Stimulated activated effector memory CD8-positive, alpha-beta T cell treated with anti-CD3 and anti-CD28 coated beads, Interleukin-12 subunit alpha, Interleukin-12 subunit beta, amount 100 ng/mL, for 72 hours (primary cell): Measurements from ENCODE around the gene SAMD4B.
"Not testable (repeated sequence)": the region's sequence is repeated elsewhere in the genome, so short reads cannot be mapped to it uniquely, and the experiment has no call there.

Experiments used
- ATAC-seq: fragments of 150-1000 bp; cut with Tn5 transposase; 2 replicates; pipeline ENCODE4 v1.10.0; 2021
- DNase-seq, 2 donors: peaks; one replicate each; pipeline ENCODE4 v3.0.0; 2021 to 2022; ENCODE audit warnings: low spot score in 2 of 2
- H3K27ac Mint-ChIP-seq: one replicate; pipeline ENCODE4 v1.8.0; 2022; ENCODE audit warnings: mild to moderate bottlenecking, mixed read lengths
- H3K36me3 Mint-ChIP-seq: one replicate; pipeline ENCODE4 v1.8.0; 2022; ENCODE audit warnings: mild to moderate bottlenecking, mixed read lengths
- H3K4me1 Mint-ChIP-seq: one replicate; pipeline ENCODE4 v1.8.0; 2022; ENCODE audit warnings: mixed read lengths
- H3K4me3 Mint-ChIP-seq: one replicate; pipeline ENCODE4 v1.8.0; 2022; ENCODE audit warnings: mild to moderate bottlenecking, mixed read lengths
- H3K9me3 Mint-ChIP-seq: one replicate; pipeline ENCODE4 v1.8.0; 2022; ENCODE audit warnings: mixed read lengths

Gene SAMD4B

DNA sequence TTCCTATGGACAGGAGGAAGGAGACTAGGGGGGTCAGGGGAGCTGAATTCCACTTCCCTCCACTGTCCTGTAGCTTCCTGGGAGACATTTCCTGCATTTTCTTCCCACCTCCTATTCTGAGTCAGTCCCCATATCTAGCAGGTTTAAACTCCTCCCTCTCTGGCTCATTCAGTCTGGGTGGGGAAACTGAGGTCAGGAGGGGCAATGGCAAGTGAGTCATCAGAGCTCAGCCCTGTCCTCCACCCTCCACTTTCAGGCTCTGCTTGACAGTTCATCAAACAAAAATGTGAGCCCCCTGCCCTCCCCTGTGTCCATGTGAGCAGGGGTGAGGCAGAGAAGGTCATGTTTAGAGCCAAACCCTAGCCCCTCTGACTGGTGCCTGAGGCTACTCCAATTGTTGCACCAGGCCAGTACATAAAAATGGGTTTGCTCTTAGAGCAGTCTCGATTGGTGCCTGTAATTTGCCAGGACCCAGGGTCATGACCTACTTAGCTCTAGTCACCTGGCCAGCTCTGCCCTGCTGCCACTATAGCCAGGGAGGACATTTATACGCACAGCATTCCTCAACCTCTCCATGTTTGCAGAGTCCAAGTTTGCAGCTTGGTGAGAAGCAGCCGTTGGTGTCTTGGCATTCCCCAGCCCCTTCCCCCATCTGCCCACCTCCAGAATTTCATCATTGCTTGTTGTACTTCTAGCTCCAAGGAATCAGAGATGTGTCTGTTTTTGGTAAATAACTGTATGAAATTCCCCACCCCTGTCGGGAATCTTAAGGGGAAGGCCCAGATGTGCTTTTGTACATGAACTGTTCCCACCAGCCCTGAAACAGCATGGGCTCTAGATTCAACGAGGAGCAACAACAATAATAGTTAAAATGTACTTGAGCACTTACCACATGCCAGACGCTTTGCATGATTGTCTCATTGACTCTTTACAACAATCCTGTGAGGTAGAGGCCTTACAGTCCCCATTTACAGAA, 20.7 kb downstream of the SAMD4B start:
- Mint-ChIP-seq H3K36me3 (peaks cover 79% of the 10 kb centered on the region), H3K9me3 (no peaks in the 10 kb centered on the region), H3K4me1 (peaks cover 9% of the 10 kb centered on the region), H3K4me3 (no peak overlapping the region), H3K27ac (peak overlapping the region; percentile 18)
- ATAC-seq (no peak), DNase-seq (no peak)

DNA sequence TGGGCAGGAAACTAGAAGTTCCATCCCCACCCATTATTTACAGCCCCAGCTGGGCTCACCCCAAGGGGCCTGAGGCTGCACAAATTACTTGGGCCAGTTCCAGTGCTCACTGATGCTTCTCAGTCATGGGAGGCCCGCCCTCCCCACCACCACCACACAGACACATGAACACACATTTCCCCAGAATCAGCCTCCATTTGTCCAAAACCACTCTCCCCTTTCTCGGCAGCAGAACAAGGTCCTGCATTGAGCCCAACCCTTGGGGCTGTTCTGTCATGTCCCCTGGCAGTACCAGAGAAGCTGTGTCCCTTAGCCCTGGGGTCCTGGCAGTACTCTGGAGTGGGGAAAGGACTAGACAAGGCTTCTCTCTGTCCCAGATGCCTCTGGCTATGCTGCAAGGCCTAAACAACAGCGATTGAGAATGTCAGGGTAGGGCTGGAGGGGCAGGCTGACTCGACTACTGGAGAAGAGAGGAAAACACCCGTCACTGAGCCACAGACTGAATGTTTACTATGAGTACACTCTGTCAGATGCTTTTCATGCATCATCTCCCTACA, 21.8 kb downstream of the SAMD4B start:
- Mint-ChIP-seq H3K27ac (peak overlapping the region; percentile 18), H3K9me3 (no peaks in the 10 kb centered on the region), H3K36me3 (peaks cover 73% of the 10 kb centered on the region), H3K4me1 (peaks cover 9% of the 10 kb centered on the region), H3K4me3 (no peak overlapping the region)
- DNase-seq (no peak), ATAC-seq (peak; percentile 43)

DNA sequence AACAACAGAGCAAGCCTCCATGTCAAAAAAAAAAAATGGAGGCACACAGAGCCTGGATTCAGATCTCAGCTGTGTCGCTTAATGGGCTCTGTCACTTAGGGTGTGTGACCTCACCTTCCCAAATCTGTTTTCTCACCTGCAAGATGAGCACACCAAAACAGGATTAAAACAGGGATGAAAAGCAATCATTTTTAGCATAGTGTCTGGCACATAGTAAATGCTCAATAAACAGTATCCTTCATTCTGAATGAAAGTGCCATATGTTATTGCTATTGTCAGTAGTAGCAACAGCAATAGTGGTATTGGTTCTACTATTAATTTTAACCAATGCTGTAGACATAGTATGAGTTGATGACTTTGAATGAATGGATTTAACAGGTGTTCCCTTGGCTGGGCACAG, 23.3 kb downstream of the SAMD4B start:
- Mint-ChIP-seq H3K36me3 (peaks cover 73% of the 10 kb centered on the region), H3K4me3 (no peak overlapping the region), H3K9me3 (no peaks in the 10 kb centered on the region), H3K27ac (no peak overlapping the region), H3K4me1 (peaks cover 9% of the 10 kb centered on the region)
- DNase-seq (no peak), ATAC-seq (no peak)

DNA sequence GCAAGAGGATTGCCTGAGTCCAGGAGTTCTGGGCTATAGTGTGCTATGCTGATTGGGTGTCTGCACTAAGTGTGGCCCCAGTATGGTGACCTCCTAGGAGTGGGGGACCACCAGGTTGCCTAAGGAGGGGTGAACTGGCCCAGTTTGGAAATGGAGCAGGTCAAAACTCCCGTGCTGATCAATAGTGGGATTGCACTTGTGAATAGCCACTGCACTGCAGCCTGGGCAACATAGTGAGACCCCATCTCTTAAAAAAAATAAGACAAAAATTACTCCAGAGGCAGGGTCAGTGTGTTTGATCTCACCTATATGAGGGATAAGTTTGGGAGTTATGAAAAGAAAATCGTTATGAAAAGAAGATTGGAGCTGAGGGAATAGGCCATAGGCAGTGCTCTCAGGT, 27.0 kb downstream of the SAMD4B start:
- H3K9me3 Mint-ChIP-seq: no peaks in the 10 kb centered on the region
- no peak overlapping the region for H3K27ac Mint-ChIP-seq
- peaks cover 6% of the 10 kb centered on the region for H3K4me1 Mint-ChIP-seq
- peaks cover 50% of the 10 kb centered on the region for H3K36me3 Mint-ChIP-seq
- DNase-seq (no peak), ATAC-seq (no peak)
- H3K4me3 Mint-ChIP-seq: no peak overlapping the region

DNA sequence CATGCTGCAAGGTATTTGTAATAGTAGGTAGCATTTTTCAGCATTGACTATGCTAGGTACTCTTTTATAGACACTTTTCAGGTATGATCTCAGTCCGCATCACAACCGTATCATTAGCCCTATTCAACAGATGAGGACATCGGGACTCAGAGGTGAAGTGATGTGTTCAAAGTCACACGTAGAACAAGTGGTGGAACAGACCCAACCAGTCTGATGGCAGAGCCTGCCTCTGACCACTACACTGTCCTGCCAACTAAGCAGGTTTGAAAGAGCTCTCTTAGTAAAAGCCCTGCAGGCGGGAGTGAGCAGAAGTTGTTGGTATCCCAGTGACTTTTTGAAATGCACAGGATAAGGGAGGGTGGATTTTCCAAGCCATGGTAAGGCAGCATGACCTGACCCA, 28.5 kb downstream of the SAMD4B start:
- peak overlapping the region; percentile 45 for H3K27ac Mint-ChIP-seq
- no peak for DNase-seq
- H3K36me3 Mint-ChIP-seq: peaks cover 52% of the 10 kb centered on the region
- no peak for ATAC-seq
- peaks cover 6% of the 10 kb centered on the region for H3K4me1 Mint-ChIP-seq
- no peaks in the 10 kb centered on the region for H3K9me3 Mint-ChIP-seq
- no peak overlapping the region for H3K4me3 Mint-ChIP-seq

DNA sequence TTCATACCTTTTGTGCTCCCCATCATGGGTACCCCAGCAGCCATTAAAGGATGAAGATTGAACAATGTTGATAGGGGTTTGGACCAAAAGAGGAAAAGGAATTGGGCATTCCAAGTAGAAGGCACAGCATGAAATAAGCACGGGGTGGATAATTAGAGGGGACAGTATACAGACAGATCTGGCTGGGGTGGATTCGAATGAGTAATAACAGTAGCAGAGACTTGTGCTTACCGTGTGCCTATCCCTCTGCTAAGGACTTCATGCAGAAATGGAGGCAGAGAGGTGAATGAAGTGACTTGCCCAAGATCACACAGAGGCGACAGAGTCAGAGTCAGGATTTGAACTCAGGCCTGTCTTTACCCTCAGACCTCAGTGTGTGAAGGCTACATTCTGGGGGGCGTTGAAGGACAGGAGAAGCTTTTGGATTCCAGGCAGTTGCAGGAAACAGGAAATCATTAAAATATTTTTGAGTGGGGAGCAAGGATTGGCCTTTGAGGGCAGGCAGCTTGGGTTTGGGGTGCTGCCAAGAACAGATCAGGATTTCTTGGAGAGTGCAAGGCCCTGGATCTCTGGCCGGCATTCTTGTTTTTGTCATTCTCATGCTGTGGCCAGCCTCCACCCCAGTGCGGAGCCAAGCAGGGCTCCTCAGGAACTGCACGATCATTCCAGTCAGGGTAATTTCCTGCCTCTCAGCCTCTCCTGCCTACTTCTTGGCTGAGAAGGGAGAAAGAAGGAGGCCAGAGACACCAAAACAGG, 30.0 kb downstream of the SAMD4B start:
- H3K4me1 Mint-ChIP-seq: peaks cover 6% of the 10 kb centered on the region
- no peak for ATAC-seq
- DNase-seq: no peak
- H3K27ac Mint-ChIP-seq: peak overlapping the region; percentile 3
- H3K36me3 Mint-ChIP-seq: peaks cover 57% of the 10 kb centered on the region
- H3K9me3 Mint-ChIP-seq: no peaks in the 10 kb centered on the region
- H3K4me3 Mint-ChIP-seq: no peak overlapping the region

DNA sequence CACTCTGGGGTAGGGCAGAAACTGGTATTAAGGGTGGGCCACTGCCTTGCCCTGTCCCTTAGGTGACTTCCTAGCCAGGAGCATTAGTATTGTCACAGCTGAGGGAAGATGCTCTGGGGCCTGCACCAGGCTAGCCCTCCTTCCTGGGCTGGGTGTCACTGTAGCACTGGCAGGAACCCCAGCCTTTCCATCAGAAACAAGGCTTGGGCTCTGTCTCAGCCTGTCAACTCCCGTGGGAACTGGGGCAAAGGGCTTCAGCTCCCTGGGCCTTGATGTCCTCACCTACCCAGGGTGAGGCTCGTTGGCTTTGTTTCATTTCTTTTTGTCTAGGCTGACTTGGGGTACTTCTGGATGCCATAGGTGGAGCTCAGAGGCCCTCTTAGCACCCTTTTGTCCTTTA, 30.7 kb downstream of the SAMD4B start:
- H3K9me3 Mint-ChIP-seq: no peaks in the 10 kb centered on the region
- H3K27ac Mint-ChIP-seq: peak overlapping the region; percentile 0
- ATAC-seq: no peak
- DNase-seq: no peak
- peaks cover 65% of the 10 kb centered on the region for H3K36me3 Mint-ChIP-seq
- H3K4me1 Mint-ChIP-seq: peaks cover 6% of the 10 kb centered on the region
- no peak overlapping the region for H3K4me3 Mint-ChIP-seq

DNA sequence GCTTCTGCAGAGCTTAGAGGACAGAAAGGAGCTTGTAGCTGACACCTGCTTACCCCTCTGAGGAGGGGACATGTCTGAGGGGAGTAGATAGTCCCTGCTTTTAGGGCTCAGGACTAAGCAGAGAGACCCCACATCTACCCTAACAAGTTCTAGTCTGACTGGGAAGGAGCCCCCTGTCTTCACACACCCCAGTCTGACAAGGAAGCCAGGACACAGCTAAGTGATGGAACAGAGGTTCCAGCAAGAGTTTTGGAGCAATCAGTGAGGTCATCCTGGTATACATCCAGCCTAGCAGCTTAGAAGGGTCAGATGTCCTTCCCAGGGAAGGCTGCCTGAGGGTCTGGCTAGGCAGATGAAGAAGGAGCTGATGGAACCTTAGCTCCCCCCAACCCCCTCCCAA, 33.7 kb downstream of the SAMD4B start:
- H3K4me3 Mint-ChIP-seq: no peak overlapping the region
- no peak for ATAC-seq
- no peaks in the 10 kb centered on the region for H3K9me3 Mint-ChIP-seq
- H3K36me3 Mint-ChIP-seq: peaks cover 70% of the 10 kb centered on the region
- no peak for DNase-seq
- H3K27ac Mint-ChIP-seq: no peak overlapping the region
- peaks cover 7% of the 10 kb centered on the region for H3K4me1 Mint-ChIP-seq

DNA sequence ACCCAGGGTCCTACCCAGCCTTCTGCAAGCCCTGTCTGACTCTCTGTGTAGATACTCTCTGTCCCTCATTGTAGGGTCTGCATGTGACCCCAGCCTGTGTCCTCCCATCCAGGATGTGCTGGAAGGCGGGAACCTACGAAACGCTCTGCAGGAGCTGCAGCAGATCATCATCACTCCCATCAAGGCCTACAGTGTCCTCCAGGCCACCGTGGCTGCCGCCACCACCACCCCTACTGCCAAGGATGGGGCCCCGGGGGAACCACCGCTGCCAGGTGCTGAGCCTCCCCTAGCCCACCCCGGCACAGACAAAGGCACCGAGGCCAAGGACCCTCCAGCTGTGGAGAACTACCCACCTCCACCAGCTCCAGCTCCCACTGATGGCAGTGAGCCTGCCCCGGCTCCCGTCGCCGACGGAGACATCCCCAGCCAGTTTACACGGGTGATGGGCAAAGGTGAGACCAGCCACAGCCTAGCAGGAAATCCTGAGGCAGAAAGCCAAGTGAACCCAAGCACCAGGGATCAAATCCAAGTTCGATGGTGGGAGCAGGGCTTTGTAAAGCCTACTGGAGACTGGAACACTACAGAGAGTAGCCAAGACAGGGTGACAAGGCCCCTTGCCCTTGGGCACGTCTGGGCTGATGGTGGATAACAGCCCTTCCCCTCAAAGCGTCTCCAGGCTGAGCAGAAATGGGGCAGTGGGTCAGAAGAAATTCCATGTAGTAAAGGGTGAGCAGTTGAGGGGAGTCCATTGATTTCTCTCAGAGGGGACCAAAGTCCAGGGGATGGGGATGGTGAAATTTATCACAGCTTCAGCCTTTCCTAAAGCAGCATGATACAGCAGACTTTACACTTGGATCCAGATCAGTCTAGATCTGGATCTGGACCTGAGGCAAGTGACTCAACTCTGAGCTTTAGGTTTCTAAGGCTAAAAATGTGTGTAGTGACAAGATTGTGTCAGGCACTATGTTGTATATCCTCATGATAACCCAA, 35.4 kb downstream of the SAMD4B start:
- ATAC-seq (no peak), DNase-seq (no peak)
- Mint-ChIP-seq H3K4me3 (no peak overlapping the region), H3K4me1 (peaks cover 12% of the 10 kb centered on the region), H3K9me3 (no peaks in the 10 kb centered on the region), H3K36me3 (peaks cover 78% of the 10 kb centered on the region), H3K27ac (peak overlapping the region; percentile 56)

DNA sequence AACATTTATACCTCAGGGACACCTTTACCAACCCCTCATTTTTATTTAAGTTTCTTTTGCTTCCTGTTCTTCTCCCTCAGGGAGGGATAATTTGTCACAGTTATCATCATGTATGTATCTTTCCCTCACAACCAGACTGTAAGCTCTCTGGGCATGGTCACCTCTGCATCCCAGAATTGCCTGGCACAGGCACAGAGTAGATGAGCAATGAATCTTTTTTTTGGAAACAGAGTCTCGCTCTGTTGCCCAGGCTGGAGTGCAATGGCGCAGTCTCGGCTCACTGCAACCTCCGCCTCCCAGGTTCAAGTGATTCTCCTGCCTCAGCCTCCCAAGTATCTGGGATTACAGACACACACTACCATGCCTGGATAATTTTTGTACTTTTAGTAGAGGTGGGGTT, 37.1 kb downstream of the SAMD4B start:
- H3K4me1 Mint-ChIP-seq, H3K9me3 Mint-ChIP-seq, H3K4me3 Mint-ChIP-seq, H3K27ac Mint-ChIP-seq, ATAC-seq, DNase-seq: not testable (repeated sequence)
- peaks cover 95% of the 10 kb centered on the region for H3K36me3 Mint-ChIP-seq

DNA sequence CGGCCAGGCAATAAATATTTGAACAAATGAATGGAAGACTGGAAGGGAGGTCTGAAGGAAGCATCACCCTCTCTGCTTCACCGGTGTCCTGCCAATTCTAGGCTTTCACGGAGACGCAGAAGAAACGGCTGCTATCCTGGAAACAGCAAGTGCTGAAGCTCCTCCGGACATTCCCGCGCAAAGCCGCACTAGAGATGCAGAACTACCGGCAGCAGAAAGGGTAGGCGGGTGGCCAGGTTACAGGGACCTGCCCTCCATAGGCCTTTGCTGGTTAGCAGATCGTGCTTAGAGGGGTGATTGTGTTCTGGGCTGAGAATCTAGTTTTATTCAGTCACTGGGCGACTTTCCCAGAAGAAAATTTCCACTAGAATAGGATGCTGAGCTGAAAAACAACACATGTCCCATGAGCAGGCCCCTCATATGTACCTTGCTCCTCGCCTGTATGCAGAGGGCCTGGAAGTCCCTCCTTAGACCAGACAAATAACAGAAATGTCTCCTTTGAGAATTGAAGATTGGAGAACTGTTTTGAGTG, 37.7 kb downstream of the SAMD4B start:
- Mint-ChIP-seq H3K36me3 (peaks cover 95% of the 10 kb centered on the region), H3K27ac (no peak overlapping the region), H3K9me3 (no peaks in the 10 kb centered on the region), H3K4me3 (no peak overlapping the region), H3K4me1 (peaks cover 7% of the 10 kb centered on the region)
- DNase-seq (no peak), ATAC-seq (no peak)

DNA sequence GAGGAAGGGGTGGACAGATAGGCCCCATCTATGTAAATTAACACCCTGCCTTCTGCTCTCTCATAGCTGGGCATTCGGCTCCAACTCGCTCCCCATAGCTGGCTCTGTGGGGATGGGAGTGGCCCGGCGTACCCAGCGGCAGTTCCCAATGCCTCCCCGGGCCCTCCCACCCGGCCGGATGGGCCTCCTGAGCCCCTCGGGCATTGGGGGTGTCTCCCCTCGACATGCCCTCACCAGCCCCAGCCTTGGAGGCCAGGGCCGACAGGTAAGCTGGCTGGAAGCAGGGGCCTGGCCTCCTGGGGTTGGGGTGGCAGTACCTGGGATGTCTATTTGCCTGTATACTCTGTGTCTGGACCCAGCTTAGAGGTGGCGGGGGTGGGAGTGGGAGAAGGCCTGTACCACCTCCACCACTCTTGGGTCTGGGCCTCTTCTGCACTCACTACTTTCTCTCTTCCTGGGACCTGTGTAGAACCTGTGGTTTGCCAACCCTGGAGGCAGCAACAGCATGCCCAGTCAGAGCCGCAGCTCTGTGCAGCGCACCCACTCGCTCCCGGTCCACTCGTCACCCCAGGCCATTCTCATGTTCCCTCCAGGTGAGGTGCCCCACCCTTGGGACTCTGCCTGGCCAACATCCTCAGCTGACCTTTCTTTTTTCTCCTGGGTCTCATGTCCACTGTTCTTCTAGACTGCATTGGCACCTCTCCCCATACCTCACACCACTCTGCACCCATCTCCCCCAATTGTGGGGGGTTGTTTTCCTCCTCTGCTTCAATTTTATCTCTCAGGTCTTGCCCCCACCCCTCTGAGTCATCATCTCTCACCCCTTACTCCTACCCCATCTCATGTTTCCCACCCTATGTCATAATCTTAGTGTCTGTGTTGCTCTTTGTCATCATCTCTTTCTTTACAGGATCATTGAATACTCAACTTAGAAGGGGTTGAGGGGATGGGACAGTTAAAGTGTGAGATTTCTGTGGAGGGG, 38.6 kb downstream of the SAMD4B start:
- Mint-ChIP-seq H3K9me3 (no peaks in the 10 kb centered on the region), H3K4me1 (peaks cover 7% of the 10 kb centered on the region), H3K4me3 (no peak overlapping the region), H3K36me3 (peaks cover 95% of the 10 kb centered on the region), H3K27ac (peak overlapping the region; percentile 39)
- DNase-seq (no peak), ATAC-seq (no peak)

DNA sequence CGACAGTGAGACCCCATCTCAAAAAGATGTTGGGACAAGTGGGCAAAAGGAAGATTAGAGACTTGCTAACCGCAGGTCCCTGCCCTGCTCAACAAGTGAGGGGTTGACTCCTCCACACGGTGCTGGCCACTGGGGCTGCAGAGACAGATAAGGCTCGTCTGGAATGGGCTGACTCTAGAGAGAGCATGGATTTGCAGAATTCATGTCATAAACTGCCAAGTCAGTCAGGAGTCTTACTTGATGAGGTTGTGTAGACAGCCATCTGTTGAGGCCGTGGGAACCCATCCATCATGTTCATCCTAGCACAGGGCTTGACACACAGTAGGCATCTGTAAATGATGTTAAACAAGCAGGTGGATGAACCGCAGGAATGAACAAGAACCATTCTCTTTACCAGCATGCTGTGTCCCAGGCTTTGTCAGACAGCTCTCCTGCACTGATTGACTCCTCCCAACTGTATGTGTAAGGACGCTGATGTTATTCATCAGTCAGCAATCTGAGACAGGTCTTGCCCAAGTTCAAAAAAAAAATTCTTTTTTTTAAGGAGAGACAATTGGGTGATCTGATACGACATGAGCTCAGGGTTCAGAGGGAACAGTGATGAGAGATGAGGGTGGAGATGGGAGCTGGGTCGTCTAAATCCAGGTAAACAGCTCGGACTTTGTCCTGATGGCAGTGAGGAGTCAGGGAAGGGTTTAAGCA, 39.8 kb downstream of the SAMD4B start:
- Mint-ChIP-seq H3K27ac (peak overlapping the region; percentile 78), H3K4me1 (peaks cover 7% of the 10 kb centered on the region), H3K4me3 (no peak overlapping the region), H3K9me3 (no peaks in the 10 kb centered on the region), H3K36me3 (peaks cover 99% of the 10 kb centered on the region)
- ATAC-seq (no peak), DNase-seq (no peak)
